DMS53 treated with DMSO at 0.1 percent for 48 hours (cell line): Measurements from ENCODE around the gene INHBC.

ENCODE experiments used
- DNase-seq: peaks from one replicate; lab custom pipeline; 2025; ENCODE audit not compliant: unreplicated experiment; lab: John Stamatoyannopoulos, UW

INHBC gene

DNA sequence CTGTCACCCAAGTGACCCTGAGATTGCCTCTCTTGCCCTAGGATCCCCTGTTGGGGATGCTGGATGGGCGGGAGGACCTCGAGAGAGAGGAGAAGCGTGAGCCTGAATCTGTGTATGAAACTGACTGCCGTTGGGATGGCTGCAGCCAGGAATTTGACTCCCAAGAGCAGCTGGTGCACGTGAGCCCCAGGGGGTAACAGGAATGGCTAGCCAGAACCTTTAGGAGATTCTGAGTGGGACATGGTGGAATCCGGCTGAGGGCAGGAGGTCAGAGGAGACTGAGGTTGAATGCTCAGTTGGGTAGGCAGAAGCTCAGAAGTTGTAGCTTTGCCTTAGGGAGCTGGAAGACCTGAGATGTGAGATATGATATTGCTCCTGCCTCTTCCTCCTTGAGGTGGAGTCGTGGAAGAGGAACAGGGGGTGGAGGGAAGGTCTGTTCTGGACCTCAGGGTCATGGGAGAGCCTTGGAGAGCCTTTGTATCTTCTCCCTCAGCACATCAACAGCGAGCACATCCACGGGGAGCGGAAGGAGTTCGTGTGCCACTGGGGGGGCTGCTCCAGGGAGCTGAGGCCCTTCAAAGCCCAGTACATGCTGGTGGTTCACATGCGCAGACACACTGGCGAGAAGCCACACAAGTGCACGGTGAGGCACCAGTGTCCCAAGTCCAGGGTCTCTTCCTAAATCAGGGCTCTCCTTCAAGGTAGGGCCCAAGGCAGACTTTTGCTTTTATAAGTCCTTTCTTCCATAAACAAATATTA, 31.3 kb downstream of the INHBC start:
- DNase-seq = no peak

DNA sequence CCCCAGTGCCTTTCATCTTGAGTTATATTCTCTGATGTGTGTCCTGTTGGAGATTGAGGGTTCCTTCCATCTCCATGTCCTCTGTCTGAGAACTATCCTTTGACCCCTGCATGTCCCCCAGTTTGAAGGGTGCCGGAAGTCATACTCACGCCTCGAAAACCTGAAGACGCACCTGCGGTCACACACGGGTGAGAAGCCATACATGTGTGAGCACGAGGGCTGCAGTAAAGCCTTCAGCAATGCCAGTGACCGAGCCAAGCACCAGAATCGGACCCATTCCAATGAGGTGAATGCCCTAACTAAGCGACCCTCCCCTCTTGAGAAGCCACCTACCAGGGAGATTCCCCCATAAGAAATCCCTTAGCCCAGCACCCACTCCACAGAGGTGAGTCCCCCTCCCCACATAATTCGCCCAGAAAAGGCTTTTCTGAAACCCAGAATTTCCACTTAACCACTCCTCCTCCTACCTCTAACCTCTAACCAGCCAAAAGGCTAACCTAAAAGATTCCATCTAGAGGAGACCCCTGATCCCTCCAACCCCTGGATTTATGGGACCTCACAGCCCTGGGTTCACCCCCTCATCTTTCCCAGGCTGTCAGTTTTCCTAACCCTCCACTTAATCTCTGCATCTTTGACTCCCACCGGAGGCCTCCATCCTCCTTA, 32.8 kb downstream of the INHBC start:
- DNase-seq = no peak

DNA sequence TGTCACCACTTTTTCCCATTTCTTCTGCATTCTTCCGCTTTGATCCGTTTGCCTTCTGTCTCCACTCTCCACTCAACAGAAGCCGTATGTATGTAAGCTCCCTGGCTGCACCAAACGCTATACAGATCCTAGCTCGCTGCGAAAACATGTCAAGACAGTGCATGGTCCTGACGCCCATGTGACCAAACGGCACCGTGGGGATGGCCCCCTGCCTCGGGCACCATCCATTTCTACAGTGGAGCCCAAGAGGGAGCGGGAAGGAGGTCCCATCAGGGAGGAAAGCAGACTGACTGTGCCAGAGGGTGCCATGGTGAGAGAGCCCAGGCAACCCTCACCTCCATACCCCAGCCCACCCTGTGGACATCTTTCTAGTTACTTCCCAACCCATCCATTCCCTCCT, 33.3 kb downstream of the INHBC start:
- no peak for DNase-seq

DNA sequence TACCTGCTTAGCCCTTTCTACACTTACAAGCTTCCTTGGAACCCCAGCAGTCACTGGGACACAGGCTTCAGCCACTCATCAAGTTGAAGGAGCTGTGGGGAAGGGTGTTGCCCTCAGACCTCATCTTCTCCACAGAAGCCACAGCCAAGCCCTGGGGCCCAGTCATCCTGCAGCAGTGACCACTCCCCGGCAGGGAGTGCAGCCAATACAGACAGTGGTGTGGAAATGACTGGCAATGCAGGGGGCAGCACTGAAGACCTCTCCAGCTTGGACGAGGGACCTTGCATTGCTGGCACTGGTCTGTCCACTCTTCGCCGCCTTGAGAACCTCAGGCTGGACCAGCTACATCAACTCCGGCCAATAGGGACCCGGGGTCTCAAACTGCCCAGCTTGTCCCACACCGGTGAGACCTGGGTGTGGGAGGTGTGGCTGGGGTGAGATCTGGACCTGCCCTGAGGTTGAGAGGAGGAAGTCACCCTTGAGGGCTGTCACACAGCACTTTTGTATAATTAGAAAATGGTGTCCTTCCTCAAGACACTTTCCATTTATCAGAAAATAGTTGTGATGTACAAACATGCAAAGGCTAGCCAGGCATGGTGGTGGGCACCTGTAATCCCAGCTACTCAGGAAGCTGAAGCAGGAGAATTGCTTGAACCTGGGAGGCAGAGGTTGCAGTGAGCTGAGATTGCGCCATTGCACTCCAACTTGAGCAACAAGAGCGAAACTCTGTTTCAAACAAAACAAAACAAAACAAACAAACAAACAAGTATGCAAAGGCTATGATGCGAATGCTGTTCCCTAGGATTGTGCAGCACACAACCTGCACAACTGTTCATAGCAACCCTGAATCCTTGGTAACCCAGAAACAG, 34.9 kb downstream of the INHBC start:
- no peak for DNase-seq

DNA sequence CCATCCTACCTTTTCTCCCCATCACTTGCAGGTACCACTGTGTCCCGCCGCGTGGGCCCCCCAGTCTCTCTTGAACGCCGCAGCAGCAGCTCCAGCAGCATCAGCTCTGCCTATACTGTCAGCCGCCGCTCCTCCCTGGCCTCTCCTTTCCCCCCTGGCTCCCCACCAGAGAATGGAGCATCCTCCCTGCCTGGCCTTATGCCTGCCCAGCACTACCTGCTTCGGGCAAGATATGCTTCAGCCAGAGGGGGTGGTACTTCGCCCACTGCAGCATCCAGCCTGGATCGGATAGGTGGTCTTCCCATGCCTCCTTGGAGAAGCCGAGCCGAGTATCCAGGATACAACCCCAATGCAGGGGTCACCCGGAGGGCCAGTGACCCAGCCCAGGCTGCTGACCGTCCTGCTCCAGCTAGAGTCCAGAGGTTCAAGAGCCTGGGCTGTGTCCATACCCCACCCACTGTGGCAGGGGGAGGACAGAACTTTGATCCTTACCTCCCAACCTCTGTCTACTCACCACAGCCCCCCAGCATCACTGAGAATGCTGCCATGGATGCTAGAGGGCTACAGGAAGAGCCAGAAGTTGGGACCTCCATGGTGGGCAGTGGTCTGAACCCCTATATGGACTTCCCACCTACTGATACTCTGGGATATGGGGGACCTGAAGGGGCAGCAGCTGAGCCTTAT, 35.8 kb downstream of the INHBC start:
- no peak for DNase-seq

DNA sequence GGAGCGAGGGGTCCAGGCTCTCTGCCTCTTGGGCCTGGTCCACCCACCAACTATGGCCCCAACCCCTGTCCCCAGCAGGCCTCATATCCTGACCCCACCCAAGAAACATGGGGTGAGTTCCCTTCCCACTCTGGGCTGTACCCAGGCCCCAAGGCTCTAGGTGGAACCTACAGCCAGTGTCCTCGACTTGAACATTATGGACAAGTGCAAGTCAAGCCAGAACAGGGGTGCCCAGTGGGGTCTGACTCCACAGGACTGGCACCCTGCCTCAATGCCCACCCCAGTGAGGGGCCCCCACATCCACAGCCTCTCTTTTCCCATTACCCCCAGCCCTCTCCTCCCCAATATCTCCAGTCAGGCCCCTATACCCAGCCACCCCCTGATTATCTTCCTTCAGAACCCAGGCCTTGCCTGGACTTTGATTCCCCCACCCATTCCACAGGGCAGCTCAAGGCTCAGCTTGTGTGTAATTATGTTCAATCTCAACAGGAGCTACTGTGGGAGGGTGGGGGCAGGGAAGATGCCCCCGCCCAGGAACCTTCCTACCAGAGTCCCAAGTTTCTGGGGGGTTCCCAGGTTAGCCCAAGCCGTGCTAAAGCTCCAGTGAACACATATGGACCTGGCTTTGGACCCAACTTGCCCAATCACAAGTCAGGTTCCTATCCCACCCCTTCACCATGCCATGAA, 36.5 kb downstream of the INHBC start:
- no peak for DNase-seq

DNA sequence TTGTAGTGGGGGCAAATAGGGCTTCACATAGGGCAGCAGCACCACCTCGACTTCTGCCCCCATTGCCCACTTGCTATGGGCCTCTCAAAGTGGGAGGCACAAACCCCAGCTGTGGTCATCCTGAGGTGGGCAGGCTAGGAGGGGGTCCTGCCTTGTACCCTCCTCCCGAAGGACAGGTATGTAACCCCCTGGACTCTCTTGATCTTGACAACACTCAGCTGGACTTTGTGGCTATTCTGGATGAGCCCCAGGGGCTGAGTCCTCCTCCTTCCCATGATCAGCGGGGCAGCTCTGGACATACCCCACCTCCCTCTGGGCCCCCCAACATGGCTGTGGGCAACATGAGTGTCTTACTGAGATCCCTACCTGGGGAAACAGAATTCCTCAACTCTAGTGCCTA, 37.1 kb downstream of the INHBC start:
- no peak for DNase-seq

DNA sequence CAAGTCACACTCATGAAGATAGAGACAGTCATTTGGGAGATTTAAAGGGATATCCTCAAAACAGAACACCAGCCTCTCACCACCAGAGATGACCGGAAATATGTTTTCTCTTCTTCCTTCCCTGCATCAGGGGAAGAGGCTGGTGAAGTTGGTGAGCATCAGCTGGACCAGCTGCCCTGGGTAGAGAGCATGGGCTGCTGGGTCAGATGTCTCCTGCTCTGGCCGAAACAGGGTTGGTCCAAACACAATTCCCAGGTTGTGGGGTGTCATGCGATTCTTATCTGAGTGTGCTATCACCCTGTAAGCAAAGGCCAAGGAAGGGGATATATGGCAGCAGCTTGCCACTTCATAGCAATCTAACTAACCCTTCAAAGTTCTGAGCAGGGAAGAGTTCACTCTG, 37.8 kb downstream of the INHBC start:
- no peak for DNase-seq

DNA sequence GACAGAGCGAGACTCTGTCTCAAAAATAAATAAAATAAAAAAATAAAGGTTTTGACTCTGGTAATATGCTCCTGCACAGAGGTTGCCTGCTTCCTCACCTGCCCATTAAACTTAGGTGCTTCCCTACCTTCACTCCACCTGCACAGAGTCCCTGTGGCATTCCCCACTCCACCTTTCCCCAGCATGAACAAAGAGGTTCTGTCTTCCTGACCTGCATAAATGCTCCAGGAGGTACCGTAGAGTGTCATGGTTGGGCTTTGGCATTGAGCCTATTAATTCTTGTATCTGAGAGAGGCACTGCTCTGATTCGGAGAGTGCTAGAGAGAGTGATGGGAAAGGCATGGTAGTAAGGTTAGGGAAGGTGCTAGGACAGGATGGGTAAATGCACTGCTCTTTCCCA, 38.8 kb downstream of the INHBC start:
- no peak for DNase-seq

DNA sequence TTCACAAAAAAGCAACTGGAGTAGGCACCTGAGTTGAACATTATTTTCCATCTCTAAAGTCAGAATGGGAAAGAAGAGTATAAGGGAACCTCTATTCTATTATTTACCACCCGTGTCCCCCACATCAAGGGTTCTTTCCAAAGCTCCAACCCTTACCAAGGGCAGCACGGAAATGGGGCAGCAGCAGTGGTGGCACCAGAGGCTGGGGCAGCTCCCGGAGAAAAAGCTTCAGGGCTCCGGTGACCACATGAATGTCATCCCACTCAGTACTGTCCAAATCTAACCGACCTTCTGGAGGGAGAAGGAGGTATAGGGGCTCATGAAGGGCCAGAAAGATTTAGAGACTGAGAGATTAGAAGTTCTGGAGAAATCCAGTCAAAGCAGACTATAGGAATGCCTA, 39.3 kb downstream of the INHBC start:
- DNase-seq = no peak

DNA sequence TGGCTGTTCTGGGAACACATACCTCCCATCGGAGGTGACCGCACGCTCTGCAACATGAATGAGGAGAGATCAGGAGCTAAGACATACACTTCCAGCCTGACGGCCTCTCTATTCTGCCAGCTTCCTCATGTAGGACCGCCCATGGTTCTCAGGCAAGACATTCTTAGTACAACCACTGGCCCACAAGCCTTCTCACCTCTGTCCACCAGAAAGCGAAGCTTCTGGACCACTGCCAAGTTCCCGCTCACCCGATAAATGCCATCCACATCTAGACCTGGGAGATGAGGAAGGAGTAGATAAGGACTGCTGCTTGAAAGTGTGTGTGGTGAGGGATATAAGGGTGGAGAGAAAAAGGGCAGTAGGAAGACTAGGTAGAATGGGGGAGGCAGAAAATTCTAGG, 39.8 kb downstream of the INHBC start:
- no peak for DNase-seq

DNA sequence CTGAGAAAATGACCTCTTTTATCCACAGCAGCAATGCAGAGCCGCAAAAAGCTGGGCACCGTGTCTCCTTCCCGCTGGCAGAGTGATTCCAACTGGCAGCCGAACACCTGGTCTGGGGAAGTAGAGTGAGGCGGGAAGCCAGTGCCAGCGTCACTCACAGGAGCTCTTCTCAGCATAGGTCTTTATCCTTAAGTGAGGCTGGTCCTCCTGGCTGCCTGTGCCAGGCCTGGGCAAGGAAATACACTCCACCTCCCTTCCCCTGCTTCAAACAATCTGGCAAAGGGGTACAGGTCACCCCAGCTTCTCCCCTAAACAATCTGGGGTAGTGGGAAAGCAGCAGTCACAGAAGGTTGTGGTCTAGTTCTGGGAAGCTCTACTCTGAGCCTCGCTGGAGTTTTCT, 40.3 kb downstream of the INHBC start:
- DNase-seq = no peak

DNA sequence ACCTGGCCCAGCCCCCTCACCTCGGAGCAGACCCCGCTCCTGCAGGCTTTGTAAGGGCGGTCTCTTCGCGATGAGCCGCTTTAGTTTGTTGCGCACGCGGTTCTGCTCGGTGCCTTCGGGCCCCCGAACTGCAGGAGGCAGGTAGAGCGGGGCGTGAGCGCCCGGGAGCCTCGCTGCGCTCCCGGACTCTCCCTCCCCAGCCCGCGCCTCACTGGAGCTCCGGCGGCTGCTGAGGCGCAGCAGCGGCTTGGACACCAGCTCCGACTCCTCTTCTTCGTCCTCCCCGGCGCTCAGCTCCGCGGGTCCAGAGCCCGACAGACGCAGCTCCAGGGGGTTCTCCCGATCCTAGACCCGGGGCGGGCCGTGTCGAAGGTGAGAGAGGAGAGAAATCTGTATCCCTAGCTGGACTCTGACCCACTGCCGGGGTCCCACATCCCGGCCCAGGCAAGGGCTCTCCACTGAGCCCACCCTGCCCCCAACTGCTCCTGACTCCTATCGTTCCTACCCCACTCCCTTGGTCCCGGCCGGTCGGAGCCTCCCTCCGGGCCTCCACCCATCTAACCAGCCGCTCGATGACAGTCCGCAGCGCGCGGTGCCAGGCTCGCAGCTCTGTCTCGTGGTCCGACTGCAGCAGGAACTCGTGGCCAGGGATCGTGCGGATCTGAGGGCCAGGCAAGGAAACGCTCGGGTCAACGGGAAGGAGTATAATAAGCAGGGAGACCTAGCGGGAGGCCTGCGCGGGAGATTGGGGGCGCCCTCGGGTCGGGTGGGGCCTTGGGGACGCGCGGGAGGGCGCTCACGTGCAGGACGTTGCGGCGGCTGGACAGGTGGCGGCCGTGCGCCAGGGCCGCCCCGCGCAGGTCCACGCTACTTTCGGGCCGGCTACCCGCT, 40.9 kb downstream of the INHBC start:
- DNase-seq = peak; percentile 37

DNA sequence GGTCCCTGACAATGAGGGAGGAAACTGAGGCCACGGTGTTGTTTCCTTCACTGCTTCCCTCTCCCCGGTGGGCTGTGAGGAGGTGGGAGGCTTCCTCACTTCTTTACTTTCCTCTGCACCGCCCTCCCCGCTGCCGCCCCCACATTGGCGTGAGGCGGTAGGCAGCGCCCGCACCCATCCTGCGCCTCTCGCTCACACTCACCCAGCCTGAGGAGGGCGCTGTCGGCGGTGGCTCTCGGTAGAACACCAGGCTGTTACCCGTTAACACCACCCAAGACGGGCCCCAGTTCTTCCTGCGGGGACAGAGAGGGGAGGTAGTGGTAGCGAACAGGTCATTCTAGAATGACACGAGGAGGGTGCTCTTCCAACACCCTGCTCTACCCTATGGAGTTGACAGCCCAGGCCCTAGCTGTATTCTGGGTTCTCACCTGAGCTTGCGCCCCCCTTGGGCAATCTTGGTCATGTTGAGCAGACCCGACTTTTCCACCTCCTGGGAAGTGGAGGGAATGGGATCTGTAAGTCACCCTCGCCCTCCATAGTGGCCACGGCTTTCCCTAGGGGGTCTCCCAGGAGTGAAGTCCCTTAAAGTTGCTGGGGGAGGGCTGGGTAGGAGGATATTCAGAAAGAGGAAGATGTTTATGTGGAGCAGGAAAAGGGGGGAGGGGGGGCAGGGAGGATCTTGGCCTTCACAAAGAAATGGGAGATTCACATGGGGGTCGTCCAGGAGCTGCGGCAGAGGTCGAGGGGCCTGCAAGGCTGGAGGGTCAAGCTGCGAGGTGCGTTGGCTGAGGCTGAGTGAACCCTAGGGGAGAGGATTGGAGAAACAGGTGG, 41.8 kb downstream of the INHBC start:
- DNase-seq = no peak

DNA sequence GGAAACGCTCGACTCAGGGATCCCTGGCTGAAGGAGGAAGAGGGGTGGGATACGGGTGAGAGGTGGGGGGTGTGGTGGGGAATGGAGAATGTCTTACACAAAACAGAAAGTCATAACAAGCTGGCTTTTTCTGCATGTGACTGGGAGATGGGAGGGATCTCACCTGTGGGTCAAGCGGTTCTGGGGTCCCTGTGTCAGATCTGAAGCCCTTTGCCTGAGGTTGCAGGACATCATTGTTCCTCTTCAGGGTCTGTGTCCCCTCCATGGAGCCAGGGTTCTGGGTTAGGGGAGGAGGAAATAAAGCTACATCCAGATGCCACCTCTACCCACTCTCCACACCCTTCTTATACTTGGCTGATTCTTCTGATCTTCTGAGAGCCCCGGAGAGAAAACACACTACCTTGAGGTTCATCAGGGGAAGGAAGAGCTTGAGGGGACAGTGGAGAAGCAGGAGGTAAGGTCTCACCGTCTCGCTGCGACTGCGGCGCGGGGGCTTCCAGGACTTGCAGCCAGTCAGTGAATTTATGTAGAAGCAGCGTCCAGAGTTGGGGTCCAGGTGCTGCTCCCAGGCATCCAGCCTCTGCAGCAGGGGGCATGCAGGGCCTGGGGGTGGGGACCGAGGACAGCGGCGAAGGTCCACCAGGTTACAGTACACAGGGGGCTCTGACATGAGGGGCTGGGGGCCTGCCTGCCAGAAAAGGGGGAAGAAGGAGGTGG, 42.6 kb downstream of the INHBC start:
- no peak for DNase-seq

DNA sequence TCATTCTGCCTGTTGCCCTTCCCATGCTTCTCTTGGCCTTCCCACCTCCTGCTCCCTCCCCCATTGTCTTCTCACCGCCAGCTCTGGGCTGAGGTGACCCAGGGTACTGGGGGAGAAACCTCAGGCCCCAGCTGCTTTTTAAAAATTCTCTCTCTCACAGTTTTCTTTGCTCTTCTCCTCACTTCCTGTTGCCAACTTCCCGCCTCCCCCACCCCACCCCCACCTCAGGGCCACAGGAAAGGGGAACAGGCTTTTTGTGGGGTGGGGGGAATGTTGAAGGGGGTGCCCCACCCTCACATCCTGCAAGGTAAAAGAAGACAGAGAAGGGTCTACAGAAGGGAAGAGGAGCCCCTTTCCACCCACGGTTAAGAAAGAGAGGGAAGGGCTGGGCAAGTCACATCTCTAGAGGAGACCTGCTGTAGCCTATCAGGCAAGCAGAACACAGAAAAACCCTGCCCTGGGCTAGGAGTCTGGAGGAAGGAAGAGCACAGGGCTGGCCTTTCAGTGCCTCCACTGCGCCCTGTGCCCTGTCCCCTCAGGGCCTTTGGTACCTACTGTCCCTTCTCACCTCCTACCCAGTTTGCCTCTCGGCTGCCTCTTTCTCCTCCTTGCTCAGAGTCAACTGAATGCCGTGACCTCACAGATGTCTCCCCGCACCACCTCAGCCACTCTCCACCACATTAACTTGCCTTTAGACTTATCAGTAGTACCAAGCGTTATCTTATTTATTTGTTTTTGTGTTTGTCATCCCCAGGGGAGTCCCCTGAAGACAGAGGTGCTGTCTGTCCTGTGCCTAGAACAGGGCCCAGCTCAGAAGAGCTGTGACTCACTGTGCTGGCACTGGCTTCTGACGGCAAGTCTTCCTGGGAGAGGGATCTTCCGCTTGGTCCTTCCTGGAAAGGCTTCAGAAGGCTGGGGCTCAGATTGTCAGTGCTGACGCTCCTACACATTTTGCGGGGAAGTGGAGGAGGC, 43.4 kb downstream of the INHBC start:
- no peak for DNase-seq

DNA sequence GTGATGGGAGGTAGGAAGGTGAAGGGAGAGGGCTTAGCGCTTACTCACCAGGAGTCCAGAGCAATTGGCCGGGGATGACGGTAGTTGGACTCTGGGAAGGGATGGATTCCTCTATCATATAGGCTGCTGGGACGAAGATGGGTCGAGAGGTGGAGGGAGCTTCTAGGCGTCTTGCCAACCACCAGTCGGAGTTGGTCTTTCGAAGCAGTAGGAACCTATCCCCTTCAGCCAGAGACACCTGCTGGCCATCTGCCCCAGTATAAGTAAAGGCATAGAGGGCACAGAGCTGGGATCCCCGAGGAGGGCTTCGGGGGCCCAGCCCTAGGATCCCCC, 44.4 kb downstream of the INHBC start:
- no peak for DNase-seq
